ENCODE results near the gene PARD3.

DNA sequence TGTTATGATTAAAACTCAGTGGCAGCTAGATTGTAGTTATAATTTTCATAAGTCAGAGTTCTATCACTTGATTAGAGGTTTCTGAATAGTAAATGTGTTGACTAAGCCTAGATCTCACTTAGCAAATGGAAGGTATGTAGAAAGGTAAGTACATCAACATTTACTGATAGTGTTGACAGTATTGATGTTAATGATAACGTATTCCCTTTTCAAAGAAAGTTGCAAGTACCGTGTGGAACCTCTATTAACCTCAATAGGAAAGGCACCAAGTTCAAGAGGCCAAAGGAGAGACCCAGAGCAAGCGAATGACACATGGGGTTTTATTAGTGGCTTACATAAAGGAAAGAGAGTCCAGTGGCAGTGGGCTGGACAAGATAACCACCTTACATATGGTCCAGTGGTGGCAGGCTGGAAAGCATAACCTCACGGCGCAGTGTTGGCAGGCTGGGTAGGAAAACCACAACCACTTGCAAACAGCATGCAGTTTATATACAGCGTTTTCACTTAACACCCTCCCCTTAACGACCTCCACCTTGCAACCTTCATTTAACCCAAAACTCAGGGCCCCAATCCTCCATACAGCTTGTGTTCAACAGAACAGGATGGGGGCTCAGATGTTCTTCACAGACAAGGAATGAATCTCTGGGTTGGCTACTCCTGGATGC lies 611.0 kb downstream of the PARD3 start:
- TF ChIP-seq, protein P1, sequence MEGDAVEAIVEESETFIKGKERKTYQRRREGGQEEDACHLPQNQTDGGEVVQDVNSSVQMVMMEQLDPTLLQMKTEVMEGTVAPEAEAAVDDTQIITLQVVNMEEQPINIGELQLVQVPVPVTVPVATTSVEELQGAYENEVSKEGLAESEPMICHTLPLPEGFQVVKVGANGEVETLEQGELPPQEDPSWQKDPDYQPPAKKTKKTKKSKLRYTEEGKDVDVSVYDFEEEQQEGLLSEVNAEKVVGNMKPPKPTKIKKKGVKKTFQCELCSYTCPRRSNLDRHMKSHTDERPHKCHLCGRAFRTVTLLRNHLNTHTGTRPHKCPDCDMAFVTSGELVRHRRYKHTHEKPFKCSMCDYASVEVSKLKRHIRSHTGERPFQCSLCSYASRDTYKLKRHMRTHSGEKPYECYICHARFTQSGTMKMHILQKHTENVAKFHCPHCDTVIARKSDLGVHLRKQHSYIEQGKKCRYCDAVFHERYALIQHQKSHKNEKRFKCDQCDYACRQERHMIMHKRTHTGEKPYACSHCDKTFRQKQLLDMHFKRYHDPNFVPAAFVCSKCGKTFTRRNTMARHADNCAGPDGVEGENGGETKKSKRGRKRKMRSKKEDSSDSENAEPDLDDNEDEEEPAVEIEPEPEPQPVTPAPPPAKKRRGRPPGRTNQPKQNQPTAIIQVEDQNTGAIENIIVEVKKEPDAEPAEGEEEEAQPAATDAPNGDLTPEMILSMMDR (IDR thresholded peaks at IDR 0.05; ENCODE audit: extremely low read depth in 1 of 2, insufficient read depth in 1 of 2, low read depth in 1 of 2, low read length in 2 of 2), result no peak
- no peak for TF ChIP-seq POLR2AphosphoS5 (IDR thresholded peaks at IDR 0.05; ENCODE audit: insufficient read depth, low read depth, low read length)
- TF ChIP-seq, protein P2, sequence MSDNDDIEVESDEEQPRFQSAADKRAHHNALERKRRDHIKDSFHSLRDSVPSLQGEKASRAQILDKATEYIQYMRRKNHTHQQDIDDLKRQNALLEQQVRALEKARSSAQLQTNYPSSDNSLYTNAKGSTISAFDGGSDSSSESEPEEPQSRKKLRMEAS (IDR thresholded peaks at IDR 0.05; ENCODE audit: insufficient read depth, insufficient read length), result no peak
- TF ChIP-seq EZH2 (IDR thresholded peaks at IDR 0.05; ENCODE audit: borderline replicate concordance, low read depth, low read length, severe bottlenecking), result no peak
